Mucosa of stomach (tissue), 1 donor: ENCODE results near the gene TSACC.
A peak's percentile ranks its signal among the peaks of the same experiment; 100 is the strongest.
"Not testable (repeated sequence)": the region's sequence is repeated elsewhere in the genome, so short reads cannot be mapped to it uniquely, and the experiment has no call there.

Experiments
- H3K27me3 ChIP-seq: one replicate; pipeline ENCODE4 v1.7.0; 2013; ENCODE audit warnings: mild to moderate bottlenecking, low read length; ENCODE audit not compliant: control insufficient read depth, insufficient read depth
- H3K36me3 ChIP-seq: one replicate; pipeline ENCODE4 v1.7.0; 2013; ENCODE audit warnings: low read length; ENCODE audit not compliant: control insufficient read depth, insufficient read depth
- H3K4me1 ChIP-seq: one replicate; pipeline ENCODE4 v1.7.0; 2013; ENCODE audit warnings: mild to moderate bottlenecking, low read length; ENCODE audit not compliant: control insufficient read depth, insufficient read depth
- H3K4me3 ChIP-seq: one replicate; pipeline ENCODE4 v1.7.0; 2013; ENCODE audit warnings: low read length
- H3K9ac ChIP-seq: one replicate; pipeline ENCODE4 v1.7.0; 2013; ENCODE audit warnings: mild to moderate bottlenecking, low read length, moderate library complexity
- H3K9me3 ChIP-seq: one replicate; pipeline ENCODE4 v1.7.0; 2013; ENCODE audit warnings: mild to moderate bottlenecking, low read length, moderate library complexity; ENCODE audit not compliant: control insufficient read depth
- donor health status: Pancreatic carcinoma.

TSACC gene

DNA sequence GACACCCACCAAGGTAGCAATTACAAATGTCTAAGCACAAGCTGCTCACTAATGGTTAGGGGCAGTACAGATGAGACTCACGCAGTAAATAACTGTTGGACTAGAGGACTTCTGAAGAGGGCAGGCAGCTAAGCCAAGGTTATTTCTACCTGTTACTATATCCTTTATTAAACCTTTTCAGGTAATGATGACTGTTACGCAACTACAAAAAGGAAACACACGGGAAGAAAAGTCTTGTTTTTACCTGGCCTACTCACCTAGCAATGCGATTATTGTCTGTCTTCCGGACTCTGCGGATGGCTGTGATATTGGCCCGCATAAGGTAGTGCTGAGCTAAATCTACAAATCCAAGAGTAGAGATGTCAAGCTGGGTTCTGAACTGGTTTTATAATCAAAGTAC is 21.4 kb upstream of the TSACC start:
- Histone ChIP-seq H3K36me3 (peaks cover 31% of the 10 kb centered on the region), H3K9me3 (no peaks in the 10 kb centered on the region), H3K9ac (no peak overlapping the region), H3K4me1 (no peaks in the 10 kb centered on the region), H3K27me3 (no peaks in the 10 kb centered on the region), H3K4me3 (no peak overlapping the region)

DNA sequence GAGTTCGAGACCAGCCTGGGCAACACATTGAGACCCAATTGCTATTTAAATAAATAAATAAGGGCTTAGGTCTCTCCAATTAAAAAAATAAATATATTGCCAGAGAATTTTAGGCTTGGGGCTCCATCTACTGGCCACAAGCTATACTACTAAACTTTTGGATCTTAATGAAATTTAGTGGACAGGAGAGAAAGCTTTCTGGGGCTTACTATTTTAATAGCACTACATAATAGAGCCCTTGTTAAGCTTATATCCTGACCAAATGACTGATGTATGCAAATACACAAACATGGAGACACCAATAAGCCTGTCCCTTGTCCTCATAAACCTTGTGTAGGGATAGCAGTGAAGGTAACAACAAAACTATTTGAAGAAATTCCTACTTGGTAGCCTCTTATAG is 18.7 kb upstream of the TSACC start:
- Histone ChIP-seq H3K36me3 (peaks cover 27% of the 10 kb centered on the region), H3K4me1 (no peaks in the 10 kb centered on the region), H3K9ac (no peak overlapping the region), H3K4me3 (no peak overlapping the region), H3K27me3 (no peaks in the 10 kb centered on the region), H3K9me3 (no peaks in the 10 kb centered on the region)

DNA sequence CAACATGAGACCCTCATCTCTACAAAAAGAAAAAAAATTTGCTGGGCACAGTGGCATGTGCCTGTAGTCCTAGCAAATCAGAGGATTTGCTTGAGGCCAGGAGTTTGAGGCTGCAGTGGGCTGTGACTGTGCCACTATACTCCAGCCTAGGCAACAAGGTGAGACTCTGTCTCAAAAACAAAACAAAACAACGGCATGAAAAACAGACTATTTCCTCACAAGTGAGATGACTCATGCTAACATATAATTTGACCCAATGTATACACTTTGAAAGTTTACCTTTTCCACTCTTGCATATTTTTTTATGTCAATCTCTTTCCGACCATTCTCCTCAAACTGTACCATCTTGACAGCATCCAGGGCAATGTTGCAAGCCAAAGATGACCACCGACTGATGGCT is 17.8 kb upstream of the TSACC start:
- no peaks in the 10 kb centered on the region for H3K27me3 ChIP-seq
- no peaks in the 10 kb centered on the region for H3K4me1 ChIP-seq
- no peaks in the 10 kb centered on the region for H3K9me3 ChIP-seq
- no peak overlapping the region for H3K9ac ChIP-seq
- H3K4me3 ChIP-seq, result no peak overlapping the region
- H3K36me3 ChIP-seq, result peaks cover 27% of the 10 kb centered on the region

DNA sequence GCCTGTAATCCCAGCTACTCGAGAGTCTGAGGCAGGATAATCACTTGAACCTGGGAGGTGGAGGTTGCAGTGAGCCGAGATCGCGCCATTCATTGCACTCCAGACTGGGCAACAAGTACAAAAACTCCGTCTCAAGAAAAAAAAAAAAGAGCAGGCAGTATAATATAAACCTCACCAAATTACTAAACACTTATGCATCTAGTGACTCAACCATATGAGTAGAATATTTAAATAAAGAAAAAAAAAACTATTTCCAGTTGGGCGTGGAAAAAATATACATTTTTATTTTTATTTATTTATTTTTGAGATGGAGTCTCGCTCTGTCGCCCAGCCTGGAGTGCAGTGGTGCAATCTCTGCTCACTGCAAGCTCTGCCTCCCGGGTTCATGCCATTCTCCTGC is 15.1 kb upstream of the TSACC start:
- H3K36me3 ChIP-seq, result peaks cover 18% of the 10 kb centered on the region
- not testable (repeated sequence) for H3K4me1 ChIP-seq, H3K9ac ChIP-seq, H3K9me3 ChIP-seq, H3K27me3 ChIP-seq, H3K4me3 ChIP-seq

DNA sequence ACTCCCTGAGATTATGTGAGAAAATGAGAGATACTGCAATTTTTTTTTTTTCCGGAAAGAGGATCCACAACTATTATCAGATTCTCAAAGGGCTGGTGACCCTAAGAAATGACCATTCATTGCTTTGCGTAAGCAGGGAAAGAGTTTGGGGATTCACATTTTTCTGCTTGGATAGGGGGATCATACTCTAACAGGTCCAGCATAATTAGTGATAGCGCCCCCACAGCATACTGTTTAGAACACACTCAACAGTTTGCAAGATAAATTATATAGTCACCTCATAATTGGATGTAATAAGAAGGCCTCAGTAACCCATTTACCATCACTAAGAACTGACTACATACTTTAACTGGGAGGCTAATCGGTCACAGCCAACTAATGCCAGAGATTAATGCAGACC is 2.1 kb upstream of the TSACC start:
- no peak overlapping the region for H3K4me3 ChIP-seq
- no peak overlapping the region for H3K9ac ChIP-seq

DNA sequence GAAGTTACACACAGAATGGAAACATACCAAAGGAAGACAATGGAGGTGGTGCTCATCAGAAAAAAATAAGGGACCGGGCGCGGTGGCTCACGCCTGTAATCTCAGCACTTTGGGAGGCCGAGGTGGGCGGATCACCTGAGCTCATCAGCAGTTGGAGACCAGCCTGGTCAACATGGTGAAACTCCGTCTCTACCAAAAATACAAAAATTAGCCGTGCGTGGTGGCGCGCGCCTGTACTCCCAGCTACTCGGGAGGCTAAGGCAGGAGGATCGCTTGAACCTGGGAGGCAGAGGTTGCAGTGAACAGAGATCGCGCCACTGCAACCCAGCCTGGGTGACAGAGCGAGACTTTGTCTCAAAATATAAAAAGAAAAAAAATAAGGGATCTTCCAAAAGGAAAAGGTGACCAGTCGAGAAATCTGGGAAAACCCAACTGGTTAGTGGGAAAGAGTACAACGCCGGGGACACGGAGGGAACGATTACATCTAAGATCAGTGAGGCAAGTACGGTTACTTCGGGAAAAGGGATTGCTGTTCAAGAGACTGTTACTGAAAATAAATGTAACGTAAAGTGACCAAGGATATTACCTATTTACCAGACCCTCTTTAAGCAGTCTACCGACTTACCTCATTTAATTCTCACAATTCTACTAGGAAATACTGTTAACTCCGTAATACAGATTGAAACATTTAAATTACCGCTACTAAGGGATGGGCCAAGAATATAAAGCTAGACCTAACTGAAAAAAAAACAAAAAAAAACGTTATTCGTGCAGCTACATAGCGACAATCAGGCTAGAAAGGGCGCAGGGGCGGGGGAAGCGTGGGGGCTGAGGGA is 1.1 kb upstream of the TSACC start:
- no peaks in the 10 kb centered on the region for H3K27me3 ChIP-seq
- peak overlapping the region; percentile 62 for H3K9ac ChIP-seq
- no peaks in the 10 kb centered on the region for H3K36me3 ChIP-seq
- H3K9me3 ChIP-seq, result no peaks in the 10 kb centered on the region
- H3K4me3 ChIP-seq, result peak overlapping the region; percentile 49
- H3K4me1 ChIP-seq, result peaks cover 5% of the 10 kb centered on the region

More for the DNA sequence above, 2.1 kb upstream of the TSACC start:
- H3K27me3 ChIP-seq, result no peaks in the 10 kb centered on the region
- H3K36me3 ChIP-seq, result no peaks in the 10 kb centered on the region
- no peaks in the 10 kb centered on the region for H3K9me3 ChIP-seq
- H3K4me1 ChIP-seq, result peaks cover 5% of the 10 kb centered on the region

DNA sequence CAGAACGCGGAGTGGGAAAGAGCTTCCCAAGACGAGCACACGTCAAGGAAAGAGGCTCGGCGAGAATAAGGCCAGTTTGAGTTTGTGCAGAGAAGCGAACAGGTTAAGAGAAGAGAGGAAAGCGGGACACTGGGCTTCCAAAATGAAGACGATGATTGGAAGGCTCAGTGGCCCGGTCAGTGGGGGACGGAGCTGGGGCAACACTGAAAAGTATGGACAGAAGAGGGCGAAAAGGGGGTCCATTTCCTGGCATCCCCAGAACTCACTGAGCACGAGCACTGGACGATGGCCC is 492 bp upstream of the TSACC start:
- H3K27me3 ChIP-seq, result no peaks in the 10 kb centered on the region
- no peaks in the 10 kb centered on the region for H3K36me3 ChIP-seq
- peaks cover 5% of the 10 kb centered on the region for H3K4me1 ChIP-seq
- H3K9me3 ChIP-seq, result no peaks in the 10 kb centered on the region
- H3K9ac ChIP-seq, result peak overlapping the region; percentile 62
- H3K4me3 ChIP-seq, result peak overlapping the region; percentile 49

DNA sequence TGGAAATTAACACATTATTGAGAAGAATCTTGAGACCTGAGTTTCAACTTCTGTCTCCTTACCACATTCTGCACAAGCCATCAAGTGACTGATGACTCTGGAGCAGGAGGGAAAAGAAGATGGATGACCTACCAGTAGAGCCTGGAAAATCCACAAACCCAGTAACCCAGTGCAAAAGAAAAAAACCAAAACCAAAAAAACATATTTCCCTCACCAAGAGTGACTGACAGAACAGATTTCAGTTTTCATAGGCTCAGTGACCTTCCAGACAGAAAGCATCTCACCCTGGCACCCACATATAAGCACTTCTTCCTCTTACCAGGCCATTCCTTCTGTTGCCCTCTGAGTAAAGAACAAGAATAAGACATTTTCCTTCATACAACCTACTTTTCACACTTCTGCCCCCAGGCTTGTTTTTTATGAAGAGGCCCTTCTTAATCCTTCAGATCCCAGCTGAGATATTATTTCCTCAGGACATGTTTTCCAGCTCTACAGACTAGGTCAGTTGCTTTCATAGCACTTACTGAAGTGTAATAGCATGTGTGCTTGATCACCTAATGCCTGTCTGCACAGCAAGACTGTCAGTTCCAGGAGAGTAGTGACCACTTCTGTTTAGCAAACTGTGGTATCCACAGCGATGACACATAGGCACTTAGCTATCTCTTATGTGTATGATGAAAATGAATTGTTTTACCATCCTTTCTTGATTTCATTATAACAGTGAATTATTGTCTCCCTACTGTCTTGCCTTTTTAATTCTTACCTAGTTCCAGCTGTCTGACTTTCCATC is 4.0 kb downstream of the TSACC start:
- H3K36me3 ChIP-seq, result no peaks in the 10 kb centered on the region
- no peak overlapping the region for H3K9ac ChIP-seq
- no peaks in the 10 kb centered on the region for H3K4me1 ChIP-seq
- H3K9me3 ChIP-seq, result no peaks in the 10 kb centered on the region
- H3K27me3 ChIP-seq, result no peaks in the 10 kb centered on the region
- no peak overlapping the region for H3K4me3 ChIP-seq

DNA sequence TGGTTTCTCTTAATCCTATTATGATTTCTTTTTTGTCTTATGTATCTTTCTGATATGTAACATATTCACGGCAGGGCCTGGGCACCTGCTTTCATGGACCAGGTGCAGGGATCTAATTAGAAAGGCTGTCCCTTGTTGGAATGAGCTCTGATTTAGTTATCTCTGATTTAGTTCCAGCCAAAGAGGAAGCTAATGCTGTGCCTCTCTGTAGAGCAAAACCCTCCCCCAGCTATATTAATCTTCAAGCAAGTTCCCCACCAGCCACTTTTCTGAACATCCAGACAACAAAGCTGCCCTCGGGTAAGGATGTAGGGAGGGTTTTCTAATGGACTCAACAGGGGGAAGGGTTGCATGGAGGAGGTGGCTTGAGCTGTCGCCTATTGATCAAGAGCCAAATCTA is 6.1 kb downstream of the TSACC start:
- no peaks in the 10 kb centered on the region for H3K4me1 ChIP-seq
- no peaks in the 10 kb centered on the region for H3K27me3 ChIP-seq
- H3K9ac ChIP-seq, result no peak overlapping the region
- H3K36me3 ChIP-seq, result no peaks in the 10 kb centered on the region
- no peak overlapping the region for H3K4me3 ChIP-seq
- H3K9me3 ChIP-seq, result no peaks in the 10 kb centered on the region

DNA sequence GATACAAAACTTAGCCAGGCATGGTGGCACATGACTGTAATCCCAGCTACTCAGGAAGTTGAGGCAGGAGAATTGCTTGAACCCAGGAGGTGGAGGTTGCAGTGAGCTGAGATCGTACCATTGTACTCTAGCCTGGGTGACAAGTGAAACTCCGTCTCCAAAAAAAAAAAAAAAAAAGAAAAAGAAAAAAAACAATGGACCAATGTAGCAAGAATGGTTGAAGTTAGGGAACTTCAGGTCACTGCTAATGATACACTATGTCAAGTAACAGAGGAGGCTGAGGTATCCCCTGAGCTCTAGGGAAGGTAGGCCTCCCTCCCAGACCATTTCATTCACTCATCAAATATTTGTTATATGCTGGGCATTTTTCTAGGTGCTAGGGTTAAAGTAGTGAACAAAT is 7.7 kb downstream of the TSACC start:
- not testable (repeated sequence) for H3K4me3 ChIP-seq, H3K27me3 ChIP-seq, H3K9me3 ChIP-seq, H3K9ac ChIP-seq, H3K4me1 ChIP-seq, H3K36me3 ChIP-seq

DNA sequence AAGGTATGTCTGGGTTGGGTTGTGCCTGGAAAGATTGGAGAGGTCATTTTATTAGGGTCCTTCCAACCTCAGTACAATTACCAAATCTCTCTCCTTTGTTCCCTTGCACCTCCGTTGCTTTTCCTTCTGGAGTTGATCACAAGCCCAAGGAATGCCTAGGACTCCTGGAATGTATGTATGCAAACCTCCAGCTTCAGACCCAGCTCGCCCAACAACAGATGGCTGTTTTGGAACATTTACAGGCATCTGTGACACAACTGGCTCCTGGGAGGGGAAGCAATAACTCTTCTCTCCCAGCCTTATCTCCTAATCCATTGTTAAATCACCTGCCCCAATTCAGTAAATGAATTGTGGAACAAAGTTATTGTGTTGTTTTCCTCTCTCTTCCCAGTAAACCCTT is 8.3 kb downstream of the TSACC start:
- no peaks in the 10 kb centered on the region for H3K36me3 ChIP-seq
- no peaks in the 10 kb centered on the region for H3K4me1 ChIP-seq
- no peaks in the 10 kb centered on the region for H3K27me3 ChIP-seq
- no peak overlapping the region for H3K9ac ChIP-seq
- H3K4me3 ChIP-seq, result no peak overlapping the region
- H3K9me3 ChIP-seq, result no peaks in the 10 kb centered on the region

DNA sequence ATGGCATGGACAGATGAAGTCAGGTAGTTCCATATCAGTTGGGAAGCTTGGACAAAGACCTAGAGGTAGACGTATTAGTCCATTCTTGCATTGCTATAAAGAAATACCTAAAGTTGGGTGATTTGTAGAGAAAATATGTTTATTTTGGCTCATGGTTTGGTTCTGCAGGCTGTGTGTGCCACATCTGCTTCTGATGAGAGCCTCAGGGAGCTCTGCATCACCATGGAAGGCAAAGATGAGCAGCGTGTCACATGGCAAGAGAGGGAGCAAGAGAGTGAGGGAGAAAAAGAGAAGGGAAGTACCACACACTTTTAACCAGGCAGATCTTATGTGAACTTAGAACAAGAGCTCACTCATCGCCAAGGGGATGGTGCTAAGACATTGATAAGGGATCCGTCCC is 9.0 kb downstream of the TSACC start:
- Histone ChIP-seq H3K4me1 (no peaks in the 10 kb centered on the region), H3K36me3 (no peaks in the 10 kb centered on the region), H3K4me3 (no peak overlapping the region), H3K9me3 (no peaks in the 10 kb centered on the region), H3K27me3 (no peaks in the 10 kb centered on the region), H3K9ac (no peak overlapping the region)
